ENCODE results near the gene TMEM217.

DNA sequence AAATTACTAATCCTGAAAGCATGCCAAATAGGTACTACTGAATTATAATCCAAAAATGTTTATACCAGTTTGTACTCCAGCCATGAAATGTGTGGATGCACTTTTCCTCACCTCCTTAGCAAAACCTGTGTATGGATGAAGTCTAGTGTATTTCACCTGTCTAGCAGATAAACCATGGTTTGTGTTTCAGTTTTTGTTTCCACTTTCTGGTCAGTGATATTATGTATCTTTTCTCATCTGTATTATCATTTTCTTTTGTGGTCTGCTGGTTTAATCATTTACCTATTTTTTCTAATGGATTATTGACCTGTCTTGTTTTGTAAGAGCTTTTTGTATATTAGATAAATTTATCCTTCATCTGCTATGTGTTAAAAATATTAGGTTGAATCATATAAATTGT is 41.0 kb upstream of the TMEM217 start:
- TF ChIP-seq, protein P1, sequence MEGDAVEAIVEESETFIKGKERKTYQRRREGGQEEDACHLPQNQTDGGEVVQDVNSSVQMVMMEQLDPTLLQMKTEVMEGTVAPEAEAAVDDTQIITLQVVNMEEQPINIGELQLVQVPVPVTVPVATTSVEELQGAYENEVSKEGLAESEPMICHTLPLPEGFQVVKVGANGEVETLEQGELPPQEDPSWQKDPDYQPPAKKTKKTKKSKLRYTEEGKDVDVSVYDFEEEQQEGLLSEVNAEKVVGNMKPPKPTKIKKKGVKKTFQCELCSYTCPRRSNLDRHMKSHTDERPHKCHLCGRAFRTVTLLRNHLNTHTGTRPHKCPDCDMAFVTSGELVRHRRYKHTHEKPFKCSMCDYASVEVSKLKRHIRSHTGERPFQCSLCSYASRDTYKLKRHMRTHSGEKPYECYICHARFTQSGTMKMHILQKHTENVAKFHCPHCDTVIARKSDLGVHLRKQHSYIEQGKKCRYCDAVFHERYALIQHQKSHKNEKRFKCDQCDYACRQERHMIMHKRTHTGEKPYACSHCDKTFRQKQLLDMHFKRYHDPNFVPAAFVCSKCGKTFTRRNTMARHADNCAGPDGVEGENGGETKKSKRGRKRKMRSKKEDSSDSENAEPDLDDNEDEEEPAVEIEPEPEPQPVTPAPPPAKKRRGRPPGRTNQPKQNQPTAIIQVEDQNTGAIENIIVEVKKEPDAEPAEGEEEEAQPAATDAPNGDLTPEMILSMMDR (conservative IDR thresholded peaks at IDR 0.05; ENCODE audit: low read depth, low read length): no peak
- no peak for TF ChIP-seq EZH2 (IDR thresholded peaks at IDR 0.05; ENCODE audit: low read length, unreplicated experiment)
